K562 (cell line): ENCODE data around the gene DHRS13. TPM values are rescaled to one million over a fixed set of nuclear protein-coding genes. Genes with fewer than 3 reads are reported as not detected.

Experiments used
- ATAC-seq: fragments of 200-7000 bp; cut with Tn5 transposase; 3 replicates; pipeline ENCODE4 v1.9.1; 2020; ENCODE audit warnings: moderate library complexity
- BruUV-seq: library from RNA; stranded (reverse); fragments of 400-500 nt; replicated peaks from 2 replicates; lab custom pipeline; 2021; lab: Mats Ljungman, UMichigan
- CTCF ChIA-PET: fragments of 300-600 bp; formaldehyde crosslinking; extraction: SDS; loops from one replicate; lab custom pipeline; 2021; ENCODE audit warnings: low intra/inter-chr PET ratio; lab: Yijun Ruan, JAX
- POLR2A ChIA-PET: fragments of 300-600, 350-650 bp; sonication (Branson Sonifier 250); formaldehyde crosslinking; extraction: SDS; loops from one replicate; lab custom pipeline; 2021; ENCODE audit warnings: antibody characterized with exemption, inconsistent platforms; lab: Yijun Ruan, JAX
- DNase-seq, 4 experiments: peaks; one replicate each; pipeline versions ENCODE4 v3.0.0 to v3.0.0-alpha.2; 2011 to 2018; ENCODE audit warnings: low spot score in 3 of 4, mixed read lengths in 3 of 4; ENCODE audit errors: extremely low read depth in 1 of 4
- FAIRE-seq: peaks from 2 replicates; lab custom pipeline; 2011; peaks lifted over from hg19 to GRCh38; lab: Jason Lieb, UNC
- H2AFZ ChIP-seq: 2 replicates; pipeline ENCODE4 v1.6.0; 2011; ENCODE audit warnings: low read depth, low read length, control low read depth, inconsistent platforms
- H3K27ac ChIP-seq: fragments of 200-600 bp; 3 replicates; pipeline ENCODE4 v1.8.0; 2011; ENCODE audit warnings: low read depth, mild to moderate bottlenecking, control low read depth, inconsistent platforms, low read length, moderate library complexity, mixed read lengths; ENCODE audit errors: extremely low read depth
- H3K27me3 ChIP-seq, 2 experiments: fragments of 300-600 bp in 1 of 2; 2 replicates in 1 of 2; 3 replicates in 1 of 2; pipeline versions ENCODE4 v1.6.0 to v1.8.0; 2011; ENCODE audit warnings: inconsistent platforms in 2 of 2, low read length in 2 of 2, mild to moderate bottlenecking in 1 of 2, mixed read lengths in 1 of 2, moderate library complexity in 1 of 2; ENCODE audit not compliant: control insufficient read depth in 2 of 2, insufficient read depth in 2 of 2
- H3K36me3 ChIP-seq: fragments of 300-600 bp; 3 replicates; pipeline ENCODE4 v1.8.0; 2011; ENCODE audit warnings: mild to moderate bottlenecking, low read length, inconsistent platforms; ENCODE audit not compliant: control insufficient read depth, insufficient read depth
- H3K4me1 ChIP-seq, 2 experiments: fragments of 200-600 bp in 1 of 2; replicated peaks in 1 of 2; 2 replicates in 1 of 2; 3 replicates in 1 of 2; pipeline versions ENCODE4 v1.5.1 to v1.8.0; 2011; ENCODE audit warnings: inconsistent platforms in 2 of 2, low read length in 2 of 2, mild to moderate bottlenecking in 1 of 2, mixed read lengths in 1 of 2, moderate library complexity in 1 of 2; ENCODE audit not compliant: control insufficient read depth in 2 of 2, insufficient read depth in 2 of 2
- H3K4me2 ChIP-seq: 2 replicates; pipeline ENCODE4 v1.6.1; 2011; ENCODE audit warnings: low read length, control low read depth, inconsistent platforms, mixed read lengths; ENCODE audit not compliant: insufficient read depth
- H3K4me3 ChIP-seq: fragments of 200-600 bp; sonication (generic), shearing (Covaris generic); 2 replicates; pipeline ENCODE4 v1.5.1; 2016; ENCODE audit warnings: control low read depth, inconsistent platforms
- H3K79me2 ChIP-seq: fragments of 200-600 bp; 3 replicates; pipeline ENCODE4 v1.8.0; 2011; ENCODE audit warnings: low read length, inconsistent platforms; ENCODE audit not compliant: control insufficient read depth, insufficient read depth
- H3K9ac ChIP-seq, 2 experiments: 2 replicates each; pipeline versions ENCODE4 v1.6.0 to v1.6.1; 2011; ENCODE audit warnings: low read depth in 2 of 2, low read length in 2 of 2, control low read depth in 1 of 2, inconsistent platforms in 1 of 2, mild to moderate bottlenecking in 1 of 2, mixed read lengths in 1 of 2; ENCODE audit not compliant: insufficient read depth in 1 of 2
- H3K9me1 ChIP-seq: one replicate; pipeline ENCODE4 v1.6.0; 2011; ENCODE audit warnings: inconsistent platforms, mild to moderate bottlenecking, low read length, moderate library complexity; ENCODE audit not compliant: control insufficient read depth, insufficient read depth
- H3K9me3 ChIP-seq: replicated peaks from 2 replicates; pipeline ENCODE4 v1.5.1; 2011; ENCODE audit warnings: low read depth, low read length, inconsistent platforms; ENCODE audit not compliant: control insufficient read depth, insufficient read depth
- H4K20me1 ChIP-seq: replicated peaks from 2 replicates; pipeline ENCODE4 v1.6.1; 2011; ENCODE audit warnings: low read length, inconsistent platforms, mixed read lengths; ENCODE audit not compliant: control insufficient read depth, insufficient read depth
- HNRNPH1 ChIP-seq: fragments of 200-400 bp; formaldehyde crosslinking; optimal IDR thresholded peaks from 2 replicates; pipeline ENCODE3; 2017; ENCODE audit warnings: low read depth, mild to moderate bottlenecking, low read length, moderate library complexity
- PRDM10 ChIP-seq: fragments of 450-650 bp; IDR thresholded peaks from 2 replicates; pipeline ENCODE4 v1.6.1; 2018; ENCODE audit not compliant: partially characterized antibody
- WGBS: fragments of 100-300 bp; shearing (Covaris generic); methylation state at CpG from one replicate; pipeline ENCODE4 v1.1.6; 2016; ENCODE audit warnings: low coverage, mixed read lengths; ENCODE audit not compliant: insufficient coverage; ENCODE audit errors: missing lambda C conversion rate; 5-methylcytosine and 5-hydroxymethylcytosine counted together
- in situ Hi-C: fragments of 300-500 bp; cut with MboI; formaldehyde crosslinking; loops from 4 replicates; pipeline ENCODE4 v1.15.0; 2018; ENCODE audit warnings: inconsistent platforms, mixed read lengths
- intact Hi-C: fragments of 100-400 bp; cut with micrococcal nuclease; formaldehyde crosslinking; loops from 2 replicates; pipeline ENCODE4 v1.14.2; 2022
- polyA plus RNA-seq, 8 experiments: library from polyadenylated mRNA; depleted of rRNA in 4 of 8; stranded (reverse) in 5 of 8; unstranded in 3 of 8; fragments of >200 nt; fragmentation: Nextera tagmentation in 2 of 8; fragmentation: Illumina TruSeq in 1 of 8; extraction: Ambion mirVana in 2 of 8; extraction: Trizol in 1 of 8; gene quantifications; 2 replicates each; pipeline versions ENCODE4 v1.2.1 to v1.2.3, GENCODE V29; 2011 to 2014; ENCODE audit warnings: inconsistent platforms in 1 of 8, missing spikeins in 1 of 8
- total RNA-seq, 7 experiments: library from RNA; depleted of rRNA in 6 of 7; stranded (reverse); fragments of >200 nt in 6 of 7; fragmentation: Illumina TruSeq in 2 of 7; extraction: Trizol in 2 of 7; gene quantifications; 2 replicates each; pipeline versions ENCODE4 v1.2.1 to v1.2.3, GENCODE V29; 2011 to 2021; ENCODE audit warnings: low replicate concordance in 1 of 7

The DHRS13 gene
- total and polyA plus RNA-seq, 9 of the 15 experiments (the other 6 are each of a cell fraction or from before 2014, with no cell fraction given): 0.32 to 52.3 (median 34.3) TPM; not detected in 1

- DNase-seq (no peak), ATAC-seq (no peak), FAIRE-seq (no peak)
- no peak overlapping the region for H3K4me3 ChIP-seq
- H4K20me1 ChIP-seq: peaks cover 11% of the 10 kb centered on the region
- peaks cover 5% of the 10 kb centered on the region for H3K9me1 ChIP-seq
- POLR2A ChIA-PET: interaction anchor here (0.6 to 4.3 kb wide), 4 partner anchors 9 to 184 kb away, joined by 3 to 36 read pairs (median 3); partner anchors contain the start of genes NEK8 and TLCD1
- peak; percentile 85 for TF ChIP-seq PRDM10
- TF ChIP-seq HNRNPH1: no peak
- in situ Hi-C loops: no loop called here
- H3K4me2 ChIP-seq: no peak overlapping the region
- CTCF ChIA-PET: no interaction called here
- H3K9ac ChIP-seq: no peak overlapping the region
- no peak overlapping the region for H2AFZ ChIP-seq
- intact Hi-C loops: no loop called here
- peaks cover 46 to 51% of the 10 kb centered on the region in 2 experiments for H3K4me1 ChIP-seq
- peaks cover 5% of the 10 kb centered on the region; the same call in 1 of the 3 replicates for H3K79me2 ChIP-seq
- peaks cover 4% of the 10 kb centered on the region; the same call in 1 of the 2 replicates for H3K9me3 ChIP-seq
- no peaks in the 10 kb centered on the region for H3K27me3 ChIP-seq
- peaks cover 95% of the 10 kb centered on the region for H3K36me3 ChIP-seq
- no TSS peak for BruUV-seq
- no peak overlapping the region for H3K27ac ChIP-seq
- 89% methylated on average over 1 of the region's 1 CpG for WGBS
These were observed 7.7 kb upstream of the DHRS13 start for GRCh38 chr17:28910534-28910933.
